ENCODE measurements around the gene CDSN.
A peak's percentile ranks its signal among the peaks of the same experiment; 100 is the strongest.

CDSN gene

GRCh38 chr6:31115941-31116560, 4.2 kb downstream of the CDSN start:
- no peak for DNase-seq (ENCODE audit: low read depth, low spot score)

GRCh38 chr6:31114970-31115849, 5.0 kb downstream of the CDSN start:
- no peak for DNase-seq (ENCODE audit: low read depth, low spot score)

DNA sequence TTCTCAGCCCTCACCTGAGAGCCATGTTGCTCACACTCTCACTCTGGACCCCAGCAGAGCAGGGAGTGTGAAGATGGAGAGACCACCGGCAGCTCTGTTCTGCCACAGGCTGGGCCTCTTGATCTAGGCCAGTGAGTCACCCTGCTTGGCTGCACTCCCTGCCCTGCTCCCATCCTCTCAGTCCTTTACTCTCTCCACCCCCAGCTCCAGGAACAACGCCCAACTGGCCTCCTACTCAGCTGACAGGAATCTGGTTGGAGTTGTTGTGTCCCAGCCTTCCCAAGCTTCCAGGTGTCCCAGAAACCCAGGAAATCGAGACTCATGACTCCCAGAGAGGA, 5.7 kb downstream of the CDSN start, which contains the start of gene PSORS1C1:
Gene PSORS1C1 (plus strand): TSS at position 260 of the 338 bp plus-strand sequence. CDS start 14,833 bp downstream, outside the sequence.
- no peak for DNase-seq (ENCODE audit: low read depth, low spot score)

- DNase-seq (ENCODE audit: low read depth, low spot score) = no peak
These were observed 6.2 kb downstream of the CDSN start for GRCh38 chr6:31113861-31114540.

- DNase-seq (ENCODE audit: low read depth, low spot score) = no peak
These were observed 7.8 kb downstream of the CDSN start, which contains the start of gene C6orf15 for GRCh38 chr6:31112478-31112877. TSS of gene C6orf15 (minus strand) at chr6:31112575. CDS start at chr6:31112555, 20 bp downstream.

- no peak for DNase-seq (ENCODE audit: low read depth, low spot score)
These were observed 8.5 kb downstream of the CDSN start for GRCh38 chr6:31111712-31112111.

DNA sequence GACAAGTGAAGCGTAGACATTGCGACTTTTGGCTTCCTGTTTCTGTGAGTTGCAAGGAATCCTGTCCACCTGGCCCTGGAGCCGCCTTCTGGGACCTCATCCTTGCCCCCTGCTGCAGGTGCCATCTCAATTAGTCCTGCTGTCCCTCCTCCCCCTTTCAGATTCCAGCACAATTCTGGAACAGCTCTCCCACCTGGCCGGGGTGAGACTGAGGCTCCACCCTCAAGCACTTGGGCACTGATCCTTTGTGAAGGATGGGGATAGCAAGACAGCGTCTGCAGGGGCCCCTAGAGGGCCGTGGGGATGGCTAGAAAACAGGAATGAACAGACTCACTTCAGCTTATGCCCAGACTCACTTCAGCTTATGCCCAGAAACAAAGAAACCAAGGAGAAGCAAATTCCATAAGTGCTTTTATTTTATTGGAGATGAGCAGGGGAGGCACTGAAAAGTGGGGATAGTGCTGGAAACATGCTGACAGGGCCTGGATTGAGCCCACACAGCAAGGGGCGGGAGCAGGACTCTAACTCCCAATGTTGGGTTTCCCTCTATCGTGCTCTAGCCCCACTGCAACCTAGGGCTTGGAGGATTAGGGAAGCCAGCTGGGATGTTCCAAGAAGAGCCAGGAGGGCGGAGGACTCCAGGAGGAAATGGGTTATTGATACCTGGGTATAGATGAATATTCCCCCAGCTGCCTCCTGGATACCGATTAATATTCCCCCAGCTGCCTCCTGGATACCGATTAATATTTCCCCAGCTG, 9.2 kb downstream of the CDSN start:
- no peak for DNase-seq (ENCODE audit: low read depth, low spot score)

DNA sequence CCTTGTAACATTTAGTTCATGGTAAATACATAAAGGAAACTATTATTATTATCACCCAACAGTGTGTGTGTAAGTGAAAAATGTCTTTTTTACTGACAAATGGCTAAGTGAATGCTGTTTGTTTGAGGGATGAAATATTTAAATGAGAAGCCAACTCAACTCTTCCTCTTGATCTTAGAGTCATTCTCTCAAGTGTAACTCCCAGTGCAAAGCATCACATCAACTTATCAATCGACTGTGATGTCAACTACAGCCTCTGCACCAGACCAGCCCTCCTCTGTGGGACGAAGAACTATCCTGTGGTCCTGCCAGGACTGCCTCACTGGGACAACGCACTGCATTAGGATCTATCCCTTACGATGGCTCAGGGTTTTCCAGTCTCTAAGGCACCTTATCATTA, 13.2 kb downstream of the CDSN start:
- DNase-seq (ENCODE audit: low read depth, low spot score) = no peak

- DNase-seq (ENCODE audit: low read depth, low spot score) = no peak
These were observed 17.1 kb downstream of the CDSN start for GRCh38 chr6:31103136-31103535.

- no peak for DNase-seq (ENCODE audit: low read depth, low spot score)
These were observed 21.8 kb downstream of the CDSN start for GRCh38 chr6:31098449-31098938.

DNA sequence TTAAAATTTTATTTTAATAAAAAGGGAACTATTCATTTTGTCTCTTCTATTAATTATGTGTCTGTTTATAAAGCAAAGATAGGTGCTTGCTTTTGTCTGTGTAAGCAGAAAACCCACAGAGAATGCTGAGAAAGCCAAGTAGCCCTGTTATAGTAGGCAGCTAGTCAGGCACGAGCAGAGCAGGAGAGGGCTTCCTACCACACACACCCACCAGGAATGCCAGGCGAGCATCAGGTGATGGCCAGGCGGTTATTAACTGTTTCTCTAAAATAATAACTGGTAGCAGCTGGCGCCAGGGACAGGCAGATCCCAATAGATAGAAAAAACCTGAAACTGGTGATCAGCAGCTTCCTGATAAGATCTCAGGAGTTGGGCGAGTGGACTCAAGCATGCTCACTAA, 23.6 kb downstream of the CDSN start:
- DNase-seq (ENCODE audit: low read depth, low spot score) = no peak

GRCh38 chr6:31096215-31096614, 24.0 kb downstream of the CDSN start:
- no peak for DNase-seq (ENCODE audit: low read depth, low spot score)

GRCh38 chr6:31094389-31094881, 25.8 kb downstream of the CDSN start:
- DNase-seq (ENCODE audit: low read depth, low spot score) = peak; percentile 9

- no peak for DNase-seq (ENCODE audit: low read depth, low spot score)
These were observed 27.3 kb downstream of the CDSN start for GRCh38 chr6:31092769-31093505.

- DNase-seq (ENCODE audit: low read depth, low spot score) = no peak
These were observed 28.0 kb downstream of the CDSN start for GRCh38 chr6:31092238-31092637.

DNA sequence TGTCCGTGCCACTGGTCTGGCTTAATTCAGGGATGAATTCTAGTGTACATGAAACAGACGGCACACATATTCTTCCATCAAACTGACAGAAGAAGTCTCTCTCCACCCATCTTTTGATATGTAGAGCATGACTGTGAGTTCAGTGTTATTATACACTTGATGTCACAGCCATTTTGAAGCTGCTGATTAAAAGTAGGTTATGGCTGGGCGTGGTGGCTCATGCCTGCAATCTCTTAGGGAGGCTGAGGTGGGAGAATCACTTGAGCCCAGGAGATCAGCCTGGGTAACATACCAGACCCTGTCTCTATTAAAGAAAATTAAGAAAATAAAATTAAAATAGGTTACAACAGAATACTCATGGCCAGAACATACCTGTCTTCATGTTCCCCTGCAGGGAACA, 28.6 kb downstream of the CDSN start:
- DNase-seq (ENCODE audit: low read depth, low spot score) = no peak

DNA sequence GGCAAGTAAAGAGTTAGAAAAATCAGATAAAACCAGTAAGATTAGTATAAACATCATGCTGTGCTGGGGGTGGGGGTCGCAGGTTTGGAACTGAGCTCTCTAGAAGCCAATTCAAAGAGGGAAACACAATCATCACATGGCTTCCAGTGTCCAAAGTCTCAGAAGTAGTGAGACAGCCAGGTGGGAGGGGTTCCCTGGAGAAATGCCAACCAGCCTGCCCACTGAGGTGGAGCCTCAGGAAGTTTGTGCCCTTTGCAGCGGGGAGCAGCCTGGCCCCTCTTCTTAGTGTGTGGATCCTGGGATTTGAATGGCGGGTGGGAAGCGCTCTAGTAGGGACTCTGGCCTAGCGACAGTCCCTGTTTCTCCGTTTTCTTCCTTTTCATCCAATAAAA, 29.3 kb downstream of the CDSN start:
- DNase-seq (ENCODE audit: low read depth, low spot score) = no peak

DNA sequence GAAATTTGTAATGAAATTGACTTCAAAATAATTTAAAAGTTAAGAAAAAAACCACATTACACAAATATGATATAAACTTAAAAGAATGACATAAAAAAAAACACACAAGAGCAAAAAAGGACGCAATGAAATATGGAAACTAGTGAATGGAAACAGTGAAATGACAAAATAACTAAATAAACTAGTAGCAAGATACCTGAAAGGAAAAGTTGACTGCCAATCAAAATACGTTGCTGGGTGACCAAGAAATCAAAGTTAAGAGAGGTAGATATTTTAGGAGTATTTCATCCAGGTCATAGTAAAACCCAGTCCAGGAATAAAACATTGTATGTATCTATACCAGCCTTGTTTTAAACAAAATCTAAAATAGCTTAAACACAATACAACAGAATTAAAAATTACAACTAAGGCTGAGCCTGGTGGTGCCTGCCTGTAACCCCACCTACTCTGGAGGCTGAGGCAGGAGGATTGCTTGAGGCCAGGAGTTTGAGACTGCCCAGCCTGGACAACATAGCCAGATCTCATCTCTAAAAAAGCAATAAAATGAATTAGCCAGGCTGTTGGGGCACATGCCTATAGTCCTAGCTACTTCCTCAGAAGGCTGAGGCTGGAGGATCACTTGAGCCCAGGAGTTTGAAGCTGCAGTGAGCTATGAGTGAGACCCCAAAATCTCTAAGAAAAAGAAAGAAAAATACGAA, 29.8 kb downstream of the CDSN start:
- no peak for DNase-seq (ENCODE audit: low read depth, low spot score)

DNA sequence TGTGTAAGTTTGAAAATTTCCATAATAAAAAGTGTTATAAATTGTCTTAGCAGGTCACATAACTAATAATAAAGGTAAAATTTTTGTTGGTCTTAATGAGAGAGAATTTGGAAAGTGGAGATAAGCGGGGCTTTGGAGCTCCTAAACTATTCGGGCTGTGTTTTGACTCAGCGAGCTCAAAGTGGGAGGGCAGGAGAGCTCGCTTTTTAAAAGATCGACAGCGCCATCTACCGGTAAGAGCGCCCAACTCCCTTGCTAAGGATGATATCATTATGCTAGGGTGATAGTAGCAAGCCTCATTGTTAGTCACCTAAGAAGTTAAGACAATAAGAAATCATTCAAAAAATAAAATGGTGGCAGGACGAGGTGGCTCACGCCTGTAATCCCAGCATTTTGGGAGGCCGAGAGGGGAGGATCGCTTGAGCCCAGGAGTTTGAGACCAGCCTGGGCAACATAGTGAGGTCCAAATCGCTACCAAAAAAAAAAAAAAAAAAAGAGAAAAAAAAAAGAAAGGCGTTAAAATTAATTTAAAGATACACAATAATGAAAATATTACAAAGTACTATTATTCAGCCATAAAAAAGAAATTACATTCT, 32.7 kb downstream of the CDSN start:
- peak; percentile 84 for DNase-seq (ENCODE audit: low read depth, low spot score)

All from activated CD4-positive, CD25-positive, alpha-beta regulatory T cell treated with anti-CD3 and anti-CD28 coated beads, Interleukin-2, amount 50 U/mL, for 16 hours (primary cell).